Eye (tissue), 1 donor: ENCODE results near the gene KRT4.
A peak's percentile ranks its signal among the peaks of the same experiment; 100 is the strongest.
"Not testable (repeated sequence)": the region's sequence is repeated elsewhere in the genome, so short reads cannot be mapped to it uniquely, and the experiment has no call there.

Experiments
- DNase-seq: peaks from one replicate; pipeline ENCODE4 v3.0.0-alpha.2; 2015

KRT4 gene

GRCh38 chr12:52807544-52808470 lies 6.1 kb downstream of the KRT4 start:
- no peak for DNase-seq

GRCh38 chr12:52806821-52807543 lies 6.9 kb downstream of the KRT4 start:
- peak; percentile 30 for DNase-seq

GRCh38 chr12:52806169-52806811 lies 7.6 kb downstream of the KRT4 start:
- no peak for DNase-seq

GRCh38 chr12:52805739-52806138 lies 8.2 kb downstream of the KRT4 start:
- DNase-seq, result no peak

GRCh38 chr12:52805000-52805399 lies 8.9 kb downstream of the KRT4 start:
- no peak for DNase-seq

GRCh38 chr12:52802442-52802841 lies 11.5 kb downstream of the KRT4 start:
- DNase-seq, result no peak

- DNase-seq, result no peak
These were observed 12.1 kb downstream of the KRT4 start for GRCh38 chr12:52801773-52802172.

GRCh38 chr12:52800259-52800917 lies 13.5 kb downstream of the KRT4 start:
- DNase-seq, result no peak

GRCh38 chr12:52799505-52800211 lies 14.3 kb downstream of the KRT4 start:
- no peak for DNase-seq

GRCh38 chr12:52798671-52799504 lies 15.0 kb downstream of the KRT4 start:
- DNase-seq, result no peak

GRCh38 chr12:52798003-52798670 lies 15.8 kb downstream of the KRT4 start:
- DNase-seq, result no peak

GRCh38 chr12:52797529-52797894 lies 16.4 kb downstream of the KRT4 start:
- DNase-seq, result no peak

- DNase-seq, result no peak
These were observed 16.9 kb downstream of the KRT4 start for GRCh38 chr12:52796839-52797528.

GRCh38 chr12:52796429-52796794 lies 17.5 kb downstream of the KRT4 start:
- no peak for DNase-seq

GRCh38 chr12:52795694-52796428 lies 18.1 kb downstream of the KRT4 start, which contains the start of gene KRT3:
KRT3 (minus strand) TSS chr12:52796117; CDS start chr12:52796042, 75 bp downstream.
- DNase-seq, result no peak

GRCh38 chr12:52795332-52795674 lies 18.6 kb downstream of the KRT4 start:
- DNase-seq, result not testable (repeated sequence)

GRCh38 chr12:52794479-52795331 lies 19.2 kb downstream of the KRT4 start:
- no peak for DNase-seq
